HG02571 (cell line): ENCODE results near the gene FANCM.

Experiments
- ATAC-seq: cut with Tn5 transposase; IDR thresholded peaks from one replicate; pipeline ENCODE4 v1.9.1; 2021; ENCODE audit warnings: mild to moderate bottlenecking, moderate library complexity; ENCODE audit not compliant: unreplicated experiment

FANCM gene

DNA sequence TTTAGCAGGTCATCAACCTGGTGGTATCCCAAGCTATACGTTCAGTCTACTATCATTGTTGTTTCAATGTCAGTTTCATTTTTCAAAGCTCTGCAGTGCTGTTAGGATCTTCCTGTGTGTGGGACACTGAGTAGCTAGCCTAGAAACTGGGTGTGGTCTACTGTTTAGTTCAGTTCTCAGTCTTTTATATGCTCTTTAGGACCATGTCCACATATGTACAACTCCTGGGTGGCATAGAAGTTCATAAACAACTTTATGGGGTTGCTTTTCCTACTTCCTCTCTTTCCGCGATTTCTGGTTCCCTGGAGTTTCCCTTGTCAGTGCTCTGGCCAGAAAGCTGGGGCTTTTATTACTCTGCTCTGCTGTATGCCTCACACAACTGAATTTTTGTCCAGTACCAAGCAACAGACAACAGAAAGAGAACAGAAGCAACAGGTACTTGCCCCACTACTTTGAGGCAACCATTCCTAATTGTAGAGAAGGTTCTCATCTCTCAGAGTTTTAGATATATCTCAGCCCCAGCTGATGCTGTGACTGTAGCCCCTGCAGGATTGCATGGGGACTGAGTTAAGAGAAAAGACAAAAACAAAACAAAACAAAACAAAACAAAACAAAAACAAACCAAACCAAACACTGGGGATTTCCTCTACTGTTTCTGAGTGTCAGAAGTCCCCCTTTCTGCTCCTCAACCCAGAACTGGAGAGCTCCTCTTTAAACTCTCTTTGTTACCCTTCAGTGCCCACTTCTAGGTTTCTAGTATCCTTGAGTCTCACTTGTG is 86.9 kb downstream of the FANCM start:
- ATAC-seq = peak; percentile 58

GRCh38 chr14:45227566-45227965 is 91.8 kb downstream of the FANCM start:
- ATAC-seq = no peak

DNA sequence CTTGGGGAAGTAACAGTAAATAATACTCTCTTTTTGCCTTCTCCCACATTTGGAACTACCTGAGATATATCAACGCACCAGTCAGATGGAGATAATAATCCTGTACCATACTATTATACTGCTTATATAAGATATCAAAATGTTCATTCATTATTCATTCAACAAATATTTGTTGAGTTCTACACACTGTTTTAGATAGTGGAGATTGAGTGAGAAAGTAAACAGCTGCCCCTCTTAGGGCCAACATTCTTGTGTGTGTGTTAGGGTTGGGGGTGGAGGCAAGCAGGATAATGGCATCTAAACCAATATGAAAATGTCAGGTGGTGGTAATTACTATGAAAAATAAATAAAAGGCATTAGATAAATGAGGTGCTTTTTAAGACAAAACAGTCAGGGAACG is 103.3 kb downstream of the FANCM start:
- no peak for ATAC-seq

DNA sequence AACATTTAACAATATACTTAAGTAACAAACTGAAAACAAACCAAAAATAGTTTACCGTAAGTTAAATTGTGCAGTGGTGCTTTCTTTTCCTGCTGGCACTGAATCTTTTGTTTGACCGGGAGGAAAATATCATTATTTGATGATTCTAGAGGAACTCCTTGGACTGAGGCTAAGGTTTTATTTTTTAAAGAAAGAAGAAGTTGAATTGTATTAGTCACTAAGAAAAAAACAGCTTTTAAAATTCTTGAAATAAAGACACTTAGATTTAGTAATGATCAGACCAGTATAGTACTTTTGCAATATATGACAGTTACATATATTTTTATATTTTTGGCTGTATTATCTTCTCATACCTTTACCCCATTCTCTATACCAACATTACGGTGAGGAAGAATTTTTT is 107.0 kb downstream of the FANCM start:
- ATAC-seq = no peak

DNA sequence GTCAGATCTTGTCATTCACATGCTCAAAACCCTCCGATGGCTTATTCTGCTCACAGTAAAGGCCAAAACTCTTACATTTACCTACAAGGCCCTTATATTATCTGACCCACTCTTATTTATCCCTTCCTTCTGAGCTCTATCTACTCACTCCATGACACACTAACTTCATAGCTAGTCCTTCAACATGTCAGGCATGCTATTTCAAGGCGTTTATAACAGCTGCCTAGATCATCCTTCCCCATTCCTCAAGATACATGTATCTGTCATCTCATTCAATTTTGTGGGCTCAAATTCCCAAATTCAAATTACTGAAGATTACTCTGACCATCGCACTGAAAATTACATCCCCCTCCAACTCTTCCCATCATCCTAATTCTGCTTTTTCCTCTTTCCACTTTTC is 110.4 kb downstream of the FANCM start:
- ATAC-seq = no peak

DNA sequence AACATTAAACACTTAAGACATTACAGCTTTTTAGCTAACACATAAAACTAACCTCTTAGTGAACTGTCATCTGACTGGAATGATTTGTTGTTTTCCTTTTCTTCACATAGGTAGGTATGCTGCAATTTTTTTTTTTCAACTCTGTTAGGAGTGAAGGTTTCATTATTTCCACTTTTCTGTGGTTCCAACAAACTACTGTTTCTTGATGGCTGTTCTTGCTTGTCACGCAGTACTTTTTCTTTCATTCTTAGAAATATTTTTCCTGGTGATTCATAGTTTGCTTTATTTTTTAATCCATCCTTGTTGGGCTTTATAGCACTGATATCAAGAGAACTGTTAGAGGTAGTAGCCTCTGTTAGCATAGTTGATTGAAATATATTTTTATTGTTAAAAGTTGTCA is 111.0 kb downstream of the FANCM start:
- no peak for ATAC-seq

- ATAC-seq = no peak
These were observed 111.7 kb downstream of the FANCM start for GRCh38 chr14:45247427-45247826.

DNA sequence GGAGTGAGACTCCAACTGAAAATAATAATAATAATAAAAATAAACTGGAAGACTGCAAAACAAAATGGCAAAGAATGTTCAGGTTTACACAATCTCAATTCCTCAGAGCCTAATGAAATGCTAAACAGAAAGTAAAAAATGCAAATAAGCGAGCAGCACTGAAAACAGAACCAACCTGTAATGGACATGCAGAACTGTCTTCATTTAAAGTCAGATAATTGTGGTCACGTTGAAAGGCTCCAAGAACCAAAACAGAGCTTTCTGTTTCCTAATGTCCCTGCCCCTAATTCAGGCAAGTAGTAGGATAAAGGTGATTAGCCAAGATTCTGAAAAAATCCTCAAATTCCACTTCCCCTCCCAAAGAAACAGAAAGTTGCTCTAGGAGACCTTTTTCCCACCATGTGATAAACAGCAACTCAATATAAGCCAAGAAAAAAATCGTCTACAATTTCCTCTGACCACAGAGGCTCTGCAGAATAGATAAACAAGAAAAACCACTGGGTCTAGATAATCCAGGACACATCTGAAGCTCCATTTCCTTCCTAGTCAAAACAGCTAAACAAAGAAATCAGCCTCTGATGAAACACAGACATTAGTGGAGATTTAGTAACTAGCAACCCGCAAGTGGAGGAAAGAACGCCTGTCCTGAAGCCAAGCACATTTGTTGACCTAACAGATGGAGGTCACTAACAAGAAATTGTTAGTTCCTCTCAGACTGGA is 114.3 kb downstream of the FANCM start:
- ATAC-seq = peak; percentile 22
